H1 (cell line): ENCODE data around the gene RBP3. TPM values are rescaled to one million over a fixed set of nuclear protein-coding genes. Genes with fewer than 3 reads are reported as not detected.

Experiments
- BACH1 ChIP-seq: IDR thresholded peaks from 2 replicates; pipeline ENCODE4 v1.6.1; 2012; ENCODE audit warnings: low read length, improper control_type of control experiment
- BCL11A ChIP-seq, 2 experiments: IDR thresholded peaks; one replicate each; pipeline ENCODE4 v1.6.1; 2011; ENCODE audit warnings: low read depth in 2 of 2, low read length in 2 of 2, mild to moderate bottlenecking in 2 of 2
- CHD1 ChIP-seq: IDR thresholded peaks from 2 replicates; pipeline ENCODE4 v1.6.1; 2012; ENCODE audit warnings: low read depth, low read length, improper control_type of control experiment
- SAP30 ChIP-seq: fragments of 300-600 bp; sonication (generic); IDR thresholded peaks from 2 replicates; pipeline ENCODE4 v1.7.1; 2012; ENCODE audit warnings: low read length, moderate library complexity, mild to moderate bottlenecking, inconsistent platforms; ENCODE audit not compliant: insufficient read depth, insufficient replicate concordance
- SP4 ChIP-seq: IDR thresholded peaks from 2 replicates; pipeline ENCODE4 v1.6.1; 2012; ENCODE audit warnings: low read length, inconsistent platforms
- polyA plus RNA-seq, 7 experiments: library from polyadenylated mRNA; depleted of rRNA in 3 of 7; stranded (reverse) in 5 of 7; unstranded in 2 of 7; fragments of >200 nt in 5 of 7; fragments of 200-250 nt in 2 of 7; gene quantifications; 1 replicate in 5 of 7; 2 replicates in 1 of 7; 4 replicates in 1 of 7; pipeline versions ENCODE4 v1.2.1 to v1.2.3, GENCODE V29; 2011 to 2013; ENCODE audit warnings: missing spikeins in 2 of 7, mixed read lengths in 2 of 7
- total RNA-seq: library from RNA; stranded (reverse); fragmentation: NEBNext Ultra II Directional; extraction: Animal tissue kit (Norgen Biotek cat#: 25700); gene quantifications from 2 replicates; pipeline ENCODE4 v1.2.1, GENCODE V29; 2021

The RBP3 gene
- total and polyA plus RNA-seq, 2 of the 8 experiments (the other 6 are each of a cell fraction or from before 2014, with no cell fraction given): not detected

DNA sequence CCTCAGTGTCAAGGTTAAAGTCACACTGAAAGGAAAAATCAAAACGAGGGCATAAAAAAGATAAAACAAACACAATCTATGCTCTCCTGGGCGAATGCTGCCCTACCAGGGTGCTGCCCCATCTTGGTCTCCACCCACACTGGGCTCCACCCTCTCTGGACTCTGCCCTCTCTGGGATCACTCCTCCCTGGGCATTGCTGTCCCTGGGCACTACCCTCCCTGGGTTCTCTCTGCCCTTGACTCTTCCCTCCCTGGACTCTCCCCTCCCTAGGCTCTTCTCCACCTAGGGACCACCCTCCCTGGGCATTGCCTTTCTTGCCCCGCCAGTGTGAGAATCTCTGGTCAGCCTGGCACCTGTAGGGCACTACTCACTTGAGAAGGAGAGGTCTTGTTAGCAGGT, 17.4 kb upstream of the RBP3 start (continued):
- TF ChIP-seq BACH1: no peak
- TF ChIP-seq SP4: no peak
- TF ChIP-seq BCL11A (IDR thresholded peaks at IDR 0.05; ENCODE audit: low read depth in 2 of 2, low read length in 2 of 2): no peak
- no peak for TF ChIP-seq CHD1
- no peak for TF ChIP-seq SAP30
